PC-9 (cell line): ENCODE data around the gene DNAH6.

Source experiments
- EZH2 ChIP-seq: fragments of 200-600 bp; sonication (generic); IDR thresholded peaks from 2 replicates; pipeline ENCODE4 v1.8.0; 2017; ENCODE audit warnings: antibody characterized with exemption, low read depth
- TF ChIP-seq, protein P1 (sequence below): fragments of 200-600 bp; sonication (generic); conservative IDR thresholded peaks from 2 replicates; pipeline ENCODE4 v1.6.1; 2017; ENCODE audit warnings: mixed run types, antibody characterized with exemption, mild to moderate bottlenecking, moderate library complexity

DNA sequence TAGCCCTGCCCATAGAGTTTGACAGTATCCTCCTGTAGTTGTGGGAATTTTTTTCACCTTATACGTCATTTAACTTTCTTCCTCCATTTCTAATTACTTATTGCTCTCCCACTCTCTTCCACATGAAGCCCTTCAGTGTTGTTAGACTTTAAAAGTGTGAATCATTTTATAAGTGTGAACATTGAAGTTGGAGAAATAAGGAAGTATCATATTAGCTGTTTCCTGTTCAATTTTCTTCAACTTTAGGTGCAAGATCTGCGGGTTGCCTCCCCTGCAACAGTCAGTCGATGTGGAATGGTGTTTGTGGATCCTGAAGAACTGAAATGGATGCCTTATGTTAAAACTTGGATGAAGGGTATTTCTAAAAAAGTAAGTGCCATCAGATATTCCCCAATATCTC is 138.1 kb downstream of the DNAH6 start:
- TF ChIP-seq, protein P1, sequence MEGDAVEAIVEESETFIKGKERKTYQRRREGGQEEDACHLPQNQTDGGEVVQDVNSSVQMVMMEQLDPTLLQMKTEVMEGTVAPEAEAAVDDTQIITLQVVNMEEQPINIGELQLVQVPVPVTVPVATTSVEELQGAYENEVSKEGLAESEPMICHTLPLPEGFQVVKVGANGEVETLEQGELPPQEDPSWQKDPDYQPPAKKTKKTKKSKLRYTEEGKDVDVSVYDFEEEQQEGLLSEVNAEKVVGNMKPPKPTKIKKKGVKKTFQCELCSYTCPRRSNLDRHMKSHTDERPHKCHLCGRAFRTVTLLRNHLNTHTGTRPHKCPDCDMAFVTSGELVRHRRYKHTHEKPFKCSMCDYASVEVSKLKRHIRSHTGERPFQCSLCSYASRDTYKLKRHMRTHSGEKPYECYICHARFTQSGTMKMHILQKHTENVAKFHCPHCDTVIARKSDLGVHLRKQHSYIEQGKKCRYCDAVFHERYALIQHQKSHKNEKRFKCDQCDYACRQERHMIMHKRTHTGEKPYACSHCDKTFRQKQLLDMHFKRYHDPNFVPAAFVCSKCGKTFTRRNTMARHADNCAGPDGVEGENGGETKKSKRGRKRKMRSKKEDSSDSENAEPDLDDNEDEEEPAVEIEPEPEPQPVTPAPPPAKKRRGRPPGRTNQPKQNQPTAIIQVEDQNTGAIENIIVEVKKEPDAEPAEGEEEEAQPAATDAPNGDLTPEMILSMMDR: no peak
- TF ChIP-seq EZH2: no peak
